ENCODE data around the gene TPRG1L. TPM values are rescaled to one million over a fixed set of nuclear protein-coding genes. Genes with fewer than 3 reads are reported as not detected.

TPRG1L gene
- total RNA-seq, 4 donors from 2014 or later: 36.8 to 55.3 (median 50.3) TPM

DNA sequence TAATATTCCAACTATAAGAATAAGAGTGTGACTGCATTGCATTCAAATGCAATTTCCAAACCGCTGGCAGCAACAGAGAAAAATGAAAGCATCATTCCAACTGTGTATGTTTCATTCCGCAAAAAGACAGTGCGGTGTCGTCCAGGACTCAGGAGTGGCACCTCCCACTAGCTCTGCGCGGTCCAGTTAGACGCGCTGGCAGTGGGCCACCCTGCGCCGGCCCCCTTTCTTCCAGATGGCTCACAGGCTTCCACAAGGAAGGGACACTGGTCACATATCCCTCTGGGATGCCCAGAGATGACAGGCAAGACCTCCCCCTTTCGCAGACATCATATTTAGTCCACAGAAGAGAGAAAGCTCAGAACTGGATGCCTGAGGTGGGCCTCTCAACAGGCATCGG, 13.2 kb downstream of the TPRG1L start:
- Histone ChIP-seq H3K27me3 (no peaks in the 10 kb centered on the region), H3K27ac (replicated peaks in 1 of 4) (no peak overlapping the region), H3K9me3 (no peaks in the 10 kb centered on the region), H3K4me1 (no peaks in the 10 kb centered on the region), H3K36me3 (peaks cover 49 to 98% (median 89%) of the 10 kb centered on the region in 4 donors), H3K4me3 (no peak overlapping the region)
- 81% methylated on average over 8 of the region's 12 CpGs for WGBS
- TF ChIP-seq EP300 (IDR thresholded peaks at IDR 0.05) (no peak), POLR2A (IDR thresholded peaks at IDR 0.05; ENCODE audit: low read depth) (no peak), POLR2AphosphoS5 (IDR thresholded peaks at IDR 0.05) (no peak)
- TF ChIP-seq, protein P1, sequence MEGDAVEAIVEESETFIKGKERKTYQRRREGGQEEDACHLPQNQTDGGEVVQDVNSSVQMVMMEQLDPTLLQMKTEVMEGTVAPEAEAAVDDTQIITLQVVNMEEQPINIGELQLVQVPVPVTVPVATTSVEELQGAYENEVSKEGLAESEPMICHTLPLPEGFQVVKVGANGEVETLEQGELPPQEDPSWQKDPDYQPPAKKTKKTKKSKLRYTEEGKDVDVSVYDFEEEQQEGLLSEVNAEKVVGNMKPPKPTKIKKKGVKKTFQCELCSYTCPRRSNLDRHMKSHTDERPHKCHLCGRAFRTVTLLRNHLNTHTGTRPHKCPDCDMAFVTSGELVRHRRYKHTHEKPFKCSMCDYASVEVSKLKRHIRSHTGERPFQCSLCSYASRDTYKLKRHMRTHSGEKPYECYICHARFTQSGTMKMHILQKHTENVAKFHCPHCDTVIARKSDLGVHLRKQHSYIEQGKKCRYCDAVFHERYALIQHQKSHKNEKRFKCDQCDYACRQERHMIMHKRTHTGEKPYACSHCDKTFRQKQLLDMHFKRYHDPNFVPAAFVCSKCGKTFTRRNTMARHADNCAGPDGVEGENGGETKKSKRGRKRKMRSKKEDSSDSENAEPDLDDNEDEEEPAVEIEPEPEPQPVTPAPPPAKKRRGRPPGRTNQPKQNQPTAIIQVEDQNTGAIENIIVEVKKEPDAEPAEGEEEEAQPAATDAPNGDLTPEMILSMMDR (IDR thresholded peaks at IDR 0.05): no peak
- no peak for DNase-seq (ENCODE audit: extremely low spot score)
- intact Hi-C loops (cut with DNase I): no loop called here

DNA sequence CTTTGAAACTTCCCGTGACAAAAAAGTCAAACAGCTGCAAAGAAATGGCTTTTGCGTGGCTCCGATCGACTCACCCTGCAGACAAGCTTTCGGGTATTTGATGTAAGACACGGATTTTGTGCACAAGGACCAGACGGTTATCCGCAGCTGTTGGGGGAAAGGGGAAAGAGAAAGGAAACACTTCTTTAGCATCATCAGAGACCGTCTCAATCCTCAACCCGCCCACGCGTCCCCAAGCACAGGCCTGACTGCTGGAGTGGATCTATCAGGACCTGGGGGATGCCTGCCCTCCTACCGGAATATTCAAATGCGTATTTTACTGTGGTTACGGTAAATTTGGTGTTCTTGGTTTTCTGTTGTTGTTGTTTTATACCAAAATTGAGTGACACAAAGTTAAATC, 13.9 kb downstream of the TPRG1L start:
- intact Hi-C loops (cut with DNase I): no loop called here
- H3K4me1 ChIP-seq: no peaks in the 10 kb centered on the region
- H3K4me3 ChIP-seq: no peak overlapping the region
- no peak overlapping the region for H3K27ac ChIP-seq (replicated peaks in 1 of 4)
- no peak for TF ChIP-seq POLR2AphosphoS5 (IDR thresholded peaks at IDR 0.05)
- TF ChIP-seq EP300 (IDR thresholded peaks at IDR 0.05): no peak
- TF ChIP-seq, protein P1 (IDR thresholded peaks at IDR 0.05): no peak
- TF ChIP-seq POLR2A (IDR thresholded peaks at IDR 0.05; ENCODE audit: low read depth): no peak
- H3K27me3 ChIP-seq: no peaks in the 10 kb centered on the region
- 95% methylated on average over 15 of the region's 15 CpGs for WGBS
- no peak for DNase-seq (ENCODE audit: extremely low spot score)
- peaks cover 53 to 96% (median 86%) of the 10 kb centered on the region in 4 donors for H3K36me3 ChIP-seq
- no peaks in the 10 kb centered on the region for H3K9me3 ChIP-seq

DNA sequence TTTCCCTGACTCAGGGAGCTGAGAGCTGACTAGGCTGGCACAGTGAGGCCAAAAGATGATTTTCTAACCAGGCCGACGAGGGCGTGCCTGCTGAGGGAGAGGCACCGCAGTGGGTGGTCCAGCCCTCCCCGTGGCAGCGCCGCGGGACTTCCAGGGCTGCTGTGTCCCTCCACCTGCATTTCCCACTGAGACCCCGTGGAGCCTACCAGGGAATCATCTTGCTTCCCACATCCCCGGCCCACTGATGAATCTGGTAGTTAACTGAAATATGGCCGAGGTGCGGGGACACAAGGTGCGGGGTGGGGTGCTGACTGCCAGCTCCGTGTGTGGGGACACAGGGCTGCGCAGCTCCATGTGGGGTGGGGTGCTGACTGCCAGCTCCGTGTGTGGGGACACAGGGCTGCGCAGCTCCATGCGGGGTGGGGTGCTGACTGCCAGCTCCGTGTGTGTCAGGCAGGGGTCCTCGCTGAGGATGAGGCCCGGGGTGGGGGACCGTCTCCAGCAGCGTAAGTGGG, 14.6 kb downstream of the TPRG1L start:
- 85% methylated on average over 10 of the region's 23 CpGs for WGBS

DNA sequence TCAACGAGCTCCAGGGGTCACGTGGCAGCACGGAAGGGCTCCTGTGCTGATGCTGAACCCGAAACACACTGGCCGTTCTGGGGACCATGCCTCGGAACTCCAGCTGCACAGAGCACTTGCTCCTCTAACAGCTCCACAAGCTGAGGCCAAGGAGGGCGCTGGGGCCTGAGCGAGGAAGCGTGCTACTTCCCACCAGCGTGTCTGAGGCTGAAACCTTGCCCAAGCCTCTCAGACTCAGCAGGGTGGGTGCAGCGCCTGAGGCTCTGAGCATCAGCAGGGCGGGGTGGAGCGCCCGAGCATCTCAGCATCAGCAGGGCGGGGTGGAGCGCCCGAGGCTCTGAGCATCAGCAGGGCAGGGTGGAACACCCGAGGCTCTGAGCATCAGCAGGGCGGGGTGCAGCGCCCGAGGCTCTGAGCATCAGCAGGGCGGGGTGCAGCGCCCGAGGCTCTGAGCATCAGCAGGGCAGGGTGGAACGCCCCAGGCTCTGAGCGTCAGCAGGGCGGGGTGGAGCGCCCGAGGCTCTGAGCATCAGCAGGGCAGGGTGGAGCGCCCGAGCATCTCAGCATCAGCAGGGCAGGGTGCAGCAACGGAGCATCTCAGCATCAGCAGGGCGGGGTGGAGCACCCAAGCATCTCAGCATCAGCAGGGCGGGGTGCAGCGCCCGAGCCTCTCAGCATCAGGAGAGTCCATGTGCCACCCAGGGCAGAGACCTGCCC, 15.5 kb downstream of the TPRG1L start:
- Histone ChIP-seq H3K36me3 (peaks cover 50 to 92% (median 80%) of the 10 kb centered on the region in 4 donors), H3K4me3 (no peak overlapping the region), H3K9me3 (no peaks in the 10 kb centered on the region), H3K27ac (replicated peaks in 1 of 4) (no peak overlapping the region), H3K4me1 (no peaks in the 10 kb centered on the region), H3K27me3 (no peaks in the 10 kb centered on the region)
- TF ChIP-seq POLR2AphosphoS5 (IDR thresholded peaks at IDR 0.05) (no peak), EP300 (IDR thresholded peaks at IDR 0.05) (no peak), POLR2A (IDR thresholded peaks at IDR 0.05; ENCODE audit: low read depth) (no peak)
- TF ChIP-seq, protein P1 (IDR thresholded peaks at IDR 0.05): no peak
- WGBS: 88% methylated on average over 24 of the region's 36 CpGs
- intact Hi-C loops (cut with DNase I): no loop called here
- DNase-seq (ENCODE audit: extremely low spot score): no peak

More for the DNA sequence above, 14.6 kb downstream of the TPRG1L start:
- intact Hi-C loops (cut with DNase I): no loop called here
- no peak for DNase-seq (ENCODE audit: extremely low spot score)
- H3K27ac ChIP-seq (replicated peaks in 1 of 4): no peak overlapping the region
- H3K4me3 ChIP-seq: no peak overlapping the region
- TF ChIP-seq EP300 (IDR thresholded peaks at IDR 0.05) (no peak), POLR2AphosphoS5 (IDR thresholded peaks at IDR 0.05) (no peak)
- TF ChIP-seq, protein P1 (IDR thresholded peaks at IDR 0.05): no peak
- peaks cover 52 to 92% (median 81%) of the 10 kb centered on the region in 4 donors for H3K36me3 ChIP-seq
- H3K4me1 ChIP-seq: no peaks in the 10 kb centered on the region
- H3K9me3 ChIP-seq: no peaks in the 10 kb centered on the region
- no peaks in the 10 kb centered on the region for H3K27me3 ChIP-seq

Measured in esophagus muscularis mucosa (tissue), 4 donors.